NCI-H1105 treated with DMSO at 0.1 percent for 48 hours (cell line): Measurements from ENCODE around the gene ZFP1.

Source experiments
- DNase-seq: peaks from one replicate; lab custom pipeline; 2025; lab: John Stamatoyannopoulos, UW

ZFP1 gene

GRCh38 chr16:75148311-75149195 is at the start of gene ZFP1:
TSS of gene ZFP1 (plus strand) at chr16:75148524. CDS start at chr16:75152952, 4,428 bp downstream.
- peak; percentile 74 for DNase-seq

DNA sequence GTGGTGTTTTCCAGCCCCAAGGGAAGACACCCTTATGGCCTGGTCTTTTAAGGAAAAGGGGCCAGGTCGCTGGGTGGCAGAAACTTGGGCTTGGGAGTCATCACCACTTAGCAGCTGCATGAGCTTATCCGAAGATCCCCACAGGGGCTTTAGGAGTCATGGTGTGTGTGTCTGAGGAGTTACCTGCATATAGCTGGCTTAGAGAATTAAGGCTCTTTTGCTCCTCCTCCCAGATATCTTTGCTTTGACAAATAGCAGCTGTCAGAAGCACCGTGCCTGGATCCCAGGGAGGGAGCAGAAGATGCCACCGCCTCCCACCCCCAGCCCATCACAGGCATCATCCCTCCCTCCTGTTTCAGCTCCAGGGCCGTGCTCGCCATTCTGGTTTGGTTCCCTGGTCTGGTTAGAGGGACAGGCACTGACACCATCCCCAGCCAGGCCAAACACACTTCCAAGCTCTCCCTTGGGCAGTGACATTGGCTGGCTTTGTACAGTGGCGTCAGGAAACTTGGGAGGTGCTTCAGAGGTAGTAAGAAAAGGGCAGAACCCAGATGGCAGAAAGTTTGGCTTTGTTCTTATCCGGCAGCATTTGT is 49.2 kb upstream of the ZFP1 start:
- no peak for DNase-seq

DNA sequence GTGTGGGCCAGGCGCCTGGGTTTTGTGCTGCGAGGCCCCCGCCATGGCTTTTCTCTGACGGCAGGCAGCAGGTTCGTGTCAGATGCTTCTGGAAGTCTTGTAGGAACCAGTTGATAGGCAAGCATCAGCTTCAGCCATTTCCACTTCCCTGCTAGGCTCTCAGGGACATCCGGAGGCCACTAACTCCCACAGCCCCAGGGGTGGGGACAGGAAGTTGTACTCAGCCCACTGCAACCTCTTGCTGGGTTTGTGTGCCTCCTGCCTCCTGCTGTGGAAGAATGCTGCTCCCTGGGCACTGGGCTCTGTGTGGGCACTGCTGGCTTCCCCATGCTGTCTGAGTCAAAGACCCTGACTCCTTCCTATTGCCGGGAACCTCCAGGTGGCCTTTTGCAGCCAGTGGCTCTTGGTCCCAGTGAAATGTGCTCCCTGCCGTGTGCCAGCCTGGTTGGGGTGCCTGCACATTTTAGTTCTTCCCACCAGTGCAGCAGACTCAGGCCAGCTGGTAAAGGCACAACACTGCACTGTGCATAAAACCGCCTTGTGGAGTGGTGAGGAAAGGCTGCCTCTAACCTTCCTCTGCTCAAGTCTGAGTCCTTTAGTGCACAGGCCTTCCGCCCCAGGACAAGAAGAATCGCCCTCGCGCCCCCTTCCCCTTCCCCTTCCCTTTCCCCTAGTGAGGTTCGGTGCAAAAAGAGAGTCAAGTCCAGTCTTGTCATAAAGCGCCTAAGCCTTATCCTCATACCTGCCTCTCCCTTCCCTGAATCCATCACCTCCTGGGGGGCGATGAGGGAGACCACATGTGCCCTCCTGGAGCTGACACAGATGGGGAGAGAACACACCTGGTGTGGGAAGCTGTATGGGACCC is 48.4 kb upstream of the ZFP1 start:
- no peak for DNase-seq

- no peak for DNase-seq
Measured at GRCh38 chr16:75100603-75100990, 47.7 kb upstream of the ZFP1 start.

- DNase-seq: no peak
Measured at GRCh38 chr16:75101635-75102034, 46.7 kb upstream of the ZFP1 start.

GRCh38 chr16:75102595-75102994 is 45.7 kb upstream of the ZFP1 start:
- DNase-seq: no peak

- no peak for DNase-seq
Measured at GRCh38 chr16:75103994-75104393, 44.3 kb upstream of the ZFP1 start.

- DNase-seq: no peak
Measured at GRCh38 chr16:75104836-75105235, 43.5 kb upstream of the ZFP1 start.

DNA sequence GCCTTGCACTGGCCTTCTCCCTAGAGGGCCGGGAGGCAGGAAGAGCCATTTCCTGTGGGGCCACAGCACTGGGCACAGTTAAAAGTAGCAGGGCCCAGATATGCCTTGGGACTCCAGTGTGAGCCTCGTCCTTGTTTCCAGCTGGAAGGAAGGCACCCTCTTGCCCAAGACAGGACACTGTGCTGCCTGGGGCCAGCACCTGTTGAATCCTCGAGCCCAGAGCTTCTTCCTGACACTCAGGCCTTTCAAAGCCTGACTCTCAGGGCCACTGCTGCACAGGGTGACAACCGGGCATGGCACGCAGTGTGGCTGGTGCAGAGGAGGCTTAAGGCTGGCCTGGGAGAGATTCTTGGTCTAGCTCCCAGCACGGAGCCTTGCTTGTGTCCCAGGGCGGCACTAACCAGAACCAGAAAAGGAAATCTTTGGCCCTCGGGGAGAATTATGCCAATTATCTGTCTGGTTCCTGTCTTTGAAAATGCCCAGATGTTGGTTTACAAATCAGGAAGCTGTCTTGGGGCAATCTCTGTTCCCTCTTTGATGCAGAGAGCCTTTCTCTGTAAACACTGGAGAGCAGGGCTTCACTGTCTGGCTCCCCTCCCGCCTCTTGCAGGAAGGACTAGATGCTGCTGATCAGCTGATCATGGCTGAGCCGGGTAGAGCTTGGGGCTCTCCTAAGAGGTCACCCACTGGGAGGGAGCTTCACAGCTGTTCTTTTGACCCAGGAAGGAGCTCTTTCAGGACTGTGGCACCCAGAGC is 42.8 kb upstream of the ZFP1 start:
- DNase-seq: no peak

- no peak for DNase-seq
Measured at GRCh38 chr16:75106351-75107274, 41.7 kb upstream of the ZFP1 start.

- no peak for DNase-seq
Measured at GRCh38 chr16:75107505-75107904, 40.8 kb upstream of the ZFP1 start.

DNA sequence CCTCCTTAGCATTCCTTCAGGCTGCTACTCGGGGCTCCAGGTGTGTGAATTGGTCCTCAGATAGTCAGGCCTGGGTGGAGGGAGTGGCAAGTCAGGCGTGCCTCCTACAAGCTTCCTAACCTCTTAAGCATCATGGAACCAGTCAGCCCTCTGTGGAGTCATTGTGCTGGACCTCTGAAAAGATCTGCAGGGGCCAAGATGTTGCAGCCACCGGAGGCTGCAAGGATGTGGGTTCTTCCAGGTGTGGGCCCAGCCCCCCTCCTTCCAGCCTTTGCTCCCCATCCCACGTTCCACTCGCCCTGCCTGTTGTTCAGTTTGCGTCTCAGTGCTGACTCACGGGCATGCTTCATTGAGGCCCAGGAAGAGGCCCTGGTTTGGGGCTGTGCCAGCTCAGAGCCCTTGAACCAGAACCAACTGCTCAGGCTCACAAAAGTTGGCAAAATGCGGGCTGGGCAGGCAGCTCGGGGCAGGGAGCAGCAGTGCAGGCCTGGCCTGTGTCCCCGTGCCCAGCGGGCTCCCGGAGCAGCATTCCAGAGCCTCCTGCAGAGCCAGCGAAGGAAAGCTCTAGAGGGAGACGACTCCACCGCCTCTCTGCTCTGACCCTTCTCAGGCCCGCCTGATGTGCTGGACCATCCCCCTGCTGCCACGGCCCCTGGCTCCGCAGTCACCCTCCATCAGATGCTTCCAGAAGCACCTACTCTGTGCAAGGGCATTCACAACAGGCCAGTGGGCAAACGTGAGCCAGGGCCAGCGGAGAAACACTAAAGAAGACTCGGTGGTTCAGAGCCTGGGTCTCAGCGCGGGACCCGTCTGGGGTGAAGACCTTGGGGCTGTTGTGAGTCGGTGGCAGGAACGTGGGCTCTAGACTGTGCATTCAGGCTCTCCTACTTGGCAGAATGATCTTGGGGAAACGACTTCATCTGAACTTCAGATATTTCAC is 39.3 kb upstream of the ZFP1 start:
- no peak for DNase-seq

- DNase-seq: no peak
Measured at GRCh38 chr16:75109732-75110243, 38.5 kb upstream of the ZFP1 start.

DNA sequence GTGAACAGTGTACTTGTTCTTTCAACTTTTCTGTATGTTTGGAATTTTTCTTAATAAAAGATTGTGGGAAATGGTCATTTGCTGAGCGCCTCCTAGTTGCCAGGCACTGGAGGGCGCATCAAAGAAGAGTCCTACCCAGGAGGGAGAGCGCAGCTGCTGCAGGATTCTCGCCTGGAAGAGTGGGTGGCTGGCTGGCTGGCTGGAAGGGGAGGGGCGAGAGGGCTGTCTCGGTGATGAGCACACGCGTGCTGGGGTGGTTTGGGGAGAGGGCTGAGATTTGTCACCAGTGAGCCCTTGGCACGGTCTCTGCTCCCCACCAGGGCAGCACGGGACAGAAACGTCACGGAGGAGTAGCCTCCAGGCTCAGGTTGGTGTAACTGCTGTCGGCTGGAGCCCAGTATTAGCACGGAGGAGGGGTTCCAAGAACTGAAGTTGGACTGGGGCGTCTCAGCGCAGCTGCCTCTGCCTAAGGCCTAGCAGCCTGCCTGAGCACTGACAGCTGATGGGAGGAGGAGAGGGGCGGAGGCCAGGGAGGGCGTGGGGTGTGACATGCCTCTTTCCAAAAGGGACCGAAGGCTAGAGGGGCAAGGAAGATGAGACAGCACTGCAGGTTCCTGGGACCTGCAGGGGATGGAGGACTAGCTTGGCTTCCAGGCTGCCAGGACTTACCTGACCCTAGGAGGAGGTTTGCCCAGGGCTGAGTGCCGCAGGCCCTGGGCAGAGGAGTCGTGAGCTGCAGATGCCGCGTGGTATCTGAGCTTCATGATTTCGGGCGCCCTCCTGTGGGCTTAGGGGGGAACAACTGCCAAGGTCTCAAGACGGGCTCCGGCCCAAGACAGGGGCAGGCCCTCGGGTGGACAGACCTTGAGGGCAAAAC is 37.4 kb upstream of the ZFP1 start:
- peak; percentile 48 for DNase-seq

- DNase-seq: no peak
Measured at GRCh38 chr16:75111514-75111940, 36.8 kb upstream of the ZFP1 start.

- no peak for DNase-seq
Measured at GRCh38 chr16:75111961-75112733, 36.2 kb upstream of the ZFP1 start.

- no peak for DNase-seq
Measured at GRCh38 chr16:75112734-75113491, 35.4 kb upstream of the ZFP1 start.
